Esophagus muscularis mucosa (tissue), 4 donors: Measurements from ENCODE around the gene GNG2. TPM values are rescaled to one million over a fixed set of nuclear protein-coding genes. Genes with fewer than 3 reads are reported as not detected.

Source experiments
- DNase-seq: peaks from one replicate; pipeline ENCODE4 v3.0.0-alpha.2; 2017; ENCODE audit errors: extremely low spot score
- H3K27ac ChIP-seq, 4 donors: fragments of 200-600 bp; sonication (generic); replicated peaks in 1 of 4; 1 replicate in 3 of 4; 2 replicates in 1 of 4; pipeline ENCODE4 v1.5.1; 2016 to 2019; ENCODE audit warnings: mild to moderate bottlenecking in 1 of 4
- H3K27me3 ChIP-seq, 4 donors: fragments of 200-600 bp; sonication (generic); one replicate each; pipeline versions ENCODE4 v1.5.1 to v1.6.0; 2016 to 2019
- H3K36me3 ChIP-seq, 4 donors: fragments of 200-600 bp; sonication (generic); one replicate each; pipeline ENCODE4 v1.5.1; 2016 to 2019
- H3K4me1 ChIP-seq, 4 donors: fragments of 200-600 bp; sonication (generic); one replicate each; pipeline ENCODE4 v1.5.1; 2016 to 2019
- H3K4me3 ChIP-seq, 4 donors: fragments of 200-600 bp; sonication (generic); 1 replicate in 2 of 4; 2 replicates in 2 of 4; pipeline ENCODE4 v1.5.1; 2016 to 2019; ENCODE audit warnings: mild to moderate bottlenecking in 4 of 4, moderate library complexity in 1 of 4
- H3K9me3 ChIP-seq, 4 donors: fragments of 200-600 bp; sonication (generic); 1 replicate in 3 of 4; 2 replicates in 1 of 4; pipeline ENCODE4 v1.5.1; 2016 to 2019
- CTCF ChIP-seq, 3 experiments: fragments of 200-600 bp in 2 of 3; fragments of 450-650 bp in 1 of 3; sonication (generic) in 2 of 3; IDR thresholded peaks; one replicate each; pipeline ENCODE4 v1.5.1; 2017 to 2019; ENCODE audit warnings: antibody characterized with exemption in 3 of 3, mild to moderate bottlenecking in 2 of 3, moderate library complexity in 1 of 3
- EP300 ChIP-seq: sonication (generic); formaldehyde crosslinking; IDR thresholded peaks from one replicate; pipeline ENCODE4 v1.6.1; 2017; ENCODE audit warnings: antibody characterized with exemption
- POLR2A ChIP-seq: fragments of 450-650 bp; IDR thresholded peaks from one replicate; pipeline ENCODE4 v1.6.1; 2017; ENCODE audit warnings: antibody characterized with exemption, moderate library complexity, mild to moderate bottlenecking, low read depth
- POLR2AphosphoS5 ChIP-seq, 2 donors: sonication (generic); formaldehyde crosslinking; IDR thresholded peaks; one replicate each; pipeline ENCODE4 v1.6.1; 2017; ENCODE audit warnings: antibody characterized with exemption in 2 of 2
- WGBS: methylation state at CpG from one replicate; pipeline ENCODE4 v1.1.5; 2018; 5-methylcytosine and 5-hydroxymethylcytosine counted together
- intact Hi-C: fragments of 100-400 bp; cut with DNase I; formaldehyde crosslinking; loops from one replicate; pipeline ENCODE4 v1.15.1; 2023
- total RNA-seq, 4 donors: library from RNA; depleted of rRNA; stranded (reverse); fragments of >200 nt; gene quantifications; one replicate each; pipeline versions ENCODE4 v1.1.0 to v1.2.1, GENCODE V29; 2016

Gene GNG2
- total RNA-seq, 4 donors from 2014 or later, result 15.7 to 19.9 (median 17.7) TPM

- intact Hi-C loops, result no loop called here
- no peak overlapping the region for H3K4me3 ChIP-seq
- no peaks in the 10 kb centered on the region for H3K9me3 ChIP-seq
- peaks cover 0 to 20% (median 5%) of the 10 kb centered on the region in 4 donors for H3K4me1 ChIP-seq
- peak overlapping the region in 2 of 4 donors; percentile 9 to 14 for H3K27ac ChIP-seq
- H3K36me3 ChIP-seq, result no peaks in the 10 kb centered on the region
- no peak for DNase-seq
- WGBS, result 74% methylated on average over 7 of the region's 7 CpGs
- TF ChIP-seq EP300 (no peak), POLR2A (no peak), CTCF (IDR thresholded peaks at IDR 0.05) (no peak), POLR2AphosphoS5 (IDR thresholded peaks at IDR 0.05) (no peak)
- H3K27me3 ChIP-seq, result no peaks in the 10 kb centered on the region
These were observed 20.6 kb downstream of the GNG2 start for GRCh38 chr14:51880835-51881580.

DNA sequence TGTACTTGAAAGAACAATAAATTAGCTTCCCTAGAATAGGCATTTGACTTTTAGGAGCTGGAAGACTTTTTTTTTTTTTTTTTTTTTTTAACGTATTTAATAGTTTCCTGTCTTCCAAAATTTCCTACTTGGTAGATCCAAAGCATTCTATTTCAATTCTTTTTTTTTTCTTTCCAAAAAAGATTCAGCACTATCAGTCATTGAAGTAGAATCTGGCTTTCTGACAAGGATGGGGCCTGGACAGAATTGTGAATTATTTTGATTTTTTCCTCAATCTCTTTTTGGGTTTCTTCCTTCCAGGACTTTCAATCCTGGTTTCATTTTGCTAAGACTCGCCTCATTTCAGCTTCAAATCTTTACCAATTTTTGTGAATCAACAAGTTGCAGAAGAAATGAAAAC lies 21.2 kb downstream of the GNG2 start:
- Histone ChIP-seq H3K27me3 (no peaks in the 10 kb centered on the region), H3K4me1 (peaks cover 0 to 20% (median 5%) of the 10 kb centered on the region in 4 donors), H3K27ac (peak overlapping the region in 1 of 4 donors; percentile 14), H3K9me3 (no peaks in the 10 kb centered on the region), H3K36me3 (no peaks in the 10 kb centered on the region), H3K4me3 (no peak overlapping the region)
- intact Hi-C loops, result no loop called here
- 58% methylated on average over 2 of the region's 2 CpGs for WGBS
- no peak for TF ChIP-seq POLR2A
- no peak for TF ChIP-seq EP300
- TF ChIP-seq CTCF (IDR thresholded peaks at IDR 0.05), result no peak
- TF ChIP-seq POLR2AphosphoS5 (IDR thresholded peaks at IDR 0.05), result no peak
- DNase-seq, result no peak

GRCh38 chr14:51883232-51883631 lies 22.8 kb downstream of the GNG2 start:
- Histone ChIP-seq H3K4me3 (no peak overlapping the region), H3K27ac (no peak overlapping the region)
- WGBS, result 80% methylated on average over 2 of the region's 2 CpGs

DNA sequence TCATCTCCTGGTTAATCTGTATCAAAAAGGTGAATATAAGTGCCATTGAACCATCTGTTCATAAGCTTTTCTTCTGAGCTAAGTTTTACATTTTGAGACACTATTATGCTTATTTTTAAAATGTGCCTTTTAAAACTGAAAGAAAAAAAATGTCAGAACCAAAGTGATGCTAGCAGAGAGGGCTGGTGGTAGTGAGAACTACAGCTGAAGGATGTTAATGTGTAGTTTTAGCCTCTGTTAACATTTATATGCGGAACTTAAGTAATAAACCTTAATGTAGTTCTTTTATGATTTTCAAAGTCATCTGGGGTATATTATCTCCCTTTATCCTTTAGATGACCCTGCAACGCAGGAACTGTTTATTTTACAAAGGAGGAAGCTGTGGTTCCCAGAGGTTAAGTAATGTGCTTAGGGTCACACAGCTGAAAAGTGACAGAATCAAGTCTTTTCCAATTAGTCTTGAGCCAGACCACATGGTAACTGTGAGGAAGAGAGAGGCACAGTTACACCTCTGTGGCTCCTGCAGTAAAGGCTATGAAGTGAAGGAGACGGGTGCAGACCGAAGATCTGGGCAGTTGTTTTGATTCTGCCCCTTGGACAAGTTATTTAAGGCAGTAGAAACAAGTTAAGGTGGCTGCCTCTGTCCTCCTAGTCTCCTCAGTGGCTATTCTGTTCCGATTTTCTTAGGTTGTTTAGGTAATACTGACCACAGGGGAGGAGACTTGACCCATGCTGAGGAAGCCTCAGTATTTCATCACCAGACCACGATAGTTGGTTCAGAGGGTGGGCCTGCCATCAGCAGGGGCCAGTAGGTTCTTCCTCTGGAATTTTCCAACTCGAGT lies 23.9 kb downstream of the GNG2 start:
- Histone ChIP-seq H3K27me3 (no peaks in the 10 kb centered on the region), H3K9me3 (no peaks in the 10 kb centered on the region), H3K4me3 (no peak overlapping the region), H3K36me3 (no peaks in the 10 kb centered on the region), H3K4me1 (peaks cover 0 to 20% (median 5%) of the 10 kb centered on the region in 4 donors), H3K27ac (peak overlapping the region in 3 of 4 donors; percentile 15 to 50 (median 36))
- no peak for DNase-seq
- intact Hi-C loops, result no loop called here
- no peak for TF ChIP-seq POLR2AphosphoS5 (IDR thresholded peaks at IDR 0.05)
- TF ChIP-seq CTCF (IDR thresholded peaks at IDR 0.05), result no peak
- TF ChIP-seq POLR2A, result no peak
- no peak for TF ChIP-seq EP300
- 42% methylated on average over 6 of the region's 7 CpGs for WGBS

More at GRCh38 chr14:51883232-51883631, 22.8 kb downstream of the GNG2 start:
- intact Hi-C loops, result no loop called here
- DNase-seq, result no peak
- H3K4me1 ChIP-seq, result peaks cover 0 to 20% (median 5%) of the 10 kb centered on the region in 4 donors
- TF ChIP-seq POLR2A, result no peak
- TF ChIP-seq EP300, result no peak
- TF ChIP-seq POLR2AphosphoS5 (IDR thresholded peaks at IDR 0.05), result no peak
- no peak for TF ChIP-seq CTCF (IDR thresholded peaks at IDR 0.05)
- H3K27me3 ChIP-seq, result no peaks in the 10 kb centered on the region
- H3K9me3 ChIP-seq, result no peaks in the 10 kb centered on the region
- no peaks in the 10 kb centered on the region for H3K36me3 ChIP-seq
